B cell (primary cell): ENCODE data around the gene KDM3A. TPM values are rescaled to one million over a fixed set of nuclear protein-coding genes. Genes with fewer than 3 reads are reported as not detected.

ENCODE experiments used
- ATAC-seq: fragments of 200-7000 bp; cut with Tn5 transposase; one replicate; pipeline ENCODE4 v1.10.0; 2021; ENCODE audit warnings: low read depth, mild to moderate bottlenecking, moderate number of reproducible peaks, moderate library complexity
- CTCF ChIA-PET: fragments of 350-600 bp; sonication (Branson Sonifier 250); formaldehyde crosslinking; loops from one replicate; lab custom pipeline; 2021; ENCODE audit warnings: antibody characterized with exemption, inconsistent platforms; lab: Charles Lee
- POLR2A ChIA-PET: fragments of 350-600 bp; sonication (Branson Sonifier 250); formaldehyde crosslinking; loops from one replicate; lab custom pipeline; 2021; ENCODE audit warnings: antibody characterized with exemption; lab: Charles Lee
- DNase-seq: peaks from one replicate; pipeline ENCODE4 v3.0.0; 2013
- H2AFZ ChIP-seq: 2 replicates; pipeline ENCODE4 v1.6.1; 2012; ENCODE audit warnings: mild to moderate bottlenecking, low read depth, low read length; ENCODE audit not compliant: insufficient read depth, poor library complexity, severe bottlenecking
- H3K27ac ChIP-seq, 2 donors: 1 replicate in 1 of 2; 2 replicates in 1 of 2; pipeline ENCODE4 v1.5.1; 2012 to 2013; ENCODE audit warnings: low read length in 2 of 2, mild to moderate bottlenecking in 2 of 2, moderate library complexity in 1 of 2
- H3K27me3 ChIP-seq, 4 experiments: fragments of 200-600 bp in 1 of 4; sonication (generic) in 1 of 4; replicated peaks in 1 of 4; 1 replicate in 2 of 4; 2 replicates in 2 of 4; pipeline versions ENCODE4 v1.6.1 to v1.7.0; 2013 to 2016; ENCODE audit warnings: low read length in 3 of 4, mild to moderate bottlenecking in 2 of 4, mixed read lengths in 1 of 4, moderate library complexity in 1 of 4; ENCODE audit not compliant: insufficient read depth in 4 of 4, control insufficient read depth in 3 of 4; ENCODE audit errors: control extremely low read depth in 1 of 4
- H3K36me3 ChIP-seq, 2 experiments: replicated peaks in 1 of 2; 1 replicate in 1 of 2; 2 replicates in 1 of 2; pipeline versions ENCODE4 v1.6.1 to v1.7.1; 2013; ENCODE audit warnings: low read length in 1 of 2; ENCODE audit not compliant: insufficient read depth in 2 of 2, control insufficient read depth in 1 of 2; ENCODE audit errors: control extremely low read depth in 1 of 2, extremely low read depth in 1 of 2
- H3K4me1 ChIP-seq, 2 donors: fragments of 200-600 bp in 1 of 2; sonication (generic) in 1 of 2; 1 replicate in 1 of 2; 2 replicates in 1 of 2; pipeline versions ENCODE4 v1.5.1 to v1.6.1; 2013 to 2017; ENCODE audit warnings: low read length in 2 of 2; ENCODE audit not compliant: control insufficient read depth in 2 of 2, insufficient read depth in 2 of 2
- H3K4me2 ChIP-seq: replicated peaks from 2 replicates; pipeline ENCODE3; 2012; ENCODE audit warnings: mild to moderate bottlenecking, low read depth, low read length; ENCODE audit not compliant: poor library complexity, severe bottlenecking
- H3K4me3 ChIP-seq, 5 experiments: fragments of 200-600 bp in 1 of 5; sonication (generic) in 1 of 5; 1 replicate in 3 of 5; 2 replicates in 2 of 5; pipeline versions ENCODE4 v1.5.1 to v1.7.0; 2011 to 2016; ENCODE audit warnings: low read length in 4 of 5, mild to moderate bottlenecking in 4 of 5, low read depth in 2 of 5, control low read depth in 1 of 5, moderate library complexity in 1 of 5; ENCODE audit not compliant: insufficient read depth in 1 of 5; ENCODE audit errors: control extremely low read depth in 1 of 5, extremely low read depth in 1 of 5
- H3K79me2 ChIP-seq: fragments of 200-600 bp; sonication (generic); one replicate; pipeline ENCODE4 v1.6.0; 2016; ENCODE audit warnings: low read length; ENCODE audit not compliant: control insufficient read depth, insufficient read depth
- H3K9ac ChIP-seq: fragments of 200-600 bp; sonication (generic); 2 replicates; pipeline ENCODE4 v1.6.1; 2017; ENCODE audit warnings: mild to moderate bottlenecking, low read length, moderate library complexity
- H3K9me3 ChIP-seq, 3 donors: one replicate each; pipeline versions ENCODE4 v1.6.1 to v1.7.1; 2013; ENCODE audit warnings: low read length in 2 of 3; ENCODE audit not compliant: control insufficient read depth in 2 of 3, insufficient read depth in 1 of 3; ENCODE audit errors: control extremely low read depth in 1 of 3
- H4K20me1 ChIP-seq: 2 replicates; pipeline ENCODE4 v1.6.0; 2012; ENCODE audit warnings: mild to moderate bottlenecking, low read length; ENCODE audit not compliant: insufficient read depth, control insufficient read depth, poor library complexity, severe bottlenecking
- H3K27ac Mint-ChIP-seq: one replicate; pipeline ENCODE4 v1.8.0; 2021; ENCODE audit warnings: mixed read lengths
- H3K27me3 Mint-ChIP-seq: one replicate; pipeline ENCODE4 v1.8.0; 2021; ENCODE audit warnings: mixed read lengths
- H3K4me1 Mint-ChIP-seq: one replicate; pipeline ENCODE4 v1.8.0; 2021; ENCODE audit warnings: mixed read lengths
- H3K4me3 Mint-ChIP-seq: one replicate; pipeline ENCODE4 v1.8.0; 2021; ENCODE audit warnings: mixed read lengths
- H3K9me3 Mint-ChIP-seq: one replicate; pipeline ENCODE4 v1.8.0; 2022; ENCODE audit warnings: mixed read lengths; ENCODE audit not compliant: insufficient read depth
- EZH2 ChIP-seq: IDR thresholded peaks from 2 replicates; pipeline ENCODE4 v1.6.1; 2012; ENCODE audit warnings: borderline replicate concordance, low read depth, mild to moderate bottlenecking, moderate library complexity, low read length; ENCODE audit not compliant: insufficient read depth, poor library complexity, severe bottlenecking
- WGBS: methylation state at CpG from one replicate; pipeline ENCODE4 v1.1.5; 2013; ENCODE audit warnings: missing lambda C conversion rate; ENCODE audit not compliant: insufficient coverage; 5-methylcytosine and 5-hydroxymethylcytosine counted together
- intact Hi-C: fragments of 100-400 bp; cut with micrococcal nuclease; formaldehyde crosslinking; loops from one replicate; pipeline ENCODE4 v1.10.0; 2022
- polyA plus RNA-seq: library from polyadenylated mRNA; depleted of rRNA; stranded (reverse); fragments of >200 nt; gene quantifications from 2 replicates; pipeline ENCODE4 v1.2.3, GENCODE V29; 2012
- small RNA-seq: library from RNA; depleted of rRNA; stranded (forward); fragments of <200 nt; gene quantifications from one replicate; pipeline ENCODE3, GENCODE V24; 2012; ENCODE audit warnings: low replicate concordance, low read depth; ENCODE audit not compliant: insufficient read length
- total RNA-seq, 2 donors: library from RNA; stranded (reverse); fragments of 120-200 nt in 1 of 2; gene quantifications; 1 replicate in 1 of 2; 2 replicates in 1 of 2; pipeline versions ENCODE4 v1.2.3 to v1.2.4, GENCODE V29; 2013 to 2022
- TF ChIP-seq, protein P1 (sequence below): fragments of 200-600 bp; IDR thresholded peaks from one replicate; pipeline ENCODE4 v1.8.0; 2022; ENCODE audit warnings: antibody characterized with exemption, mild to moderate bottlenecking

Gene KDM3A
- total and polyA plus RNA-seq, 2 donors (not counting 1 experiment from before 2014, with no cell fraction given): 27.7 to 107 TPM

DNA sequence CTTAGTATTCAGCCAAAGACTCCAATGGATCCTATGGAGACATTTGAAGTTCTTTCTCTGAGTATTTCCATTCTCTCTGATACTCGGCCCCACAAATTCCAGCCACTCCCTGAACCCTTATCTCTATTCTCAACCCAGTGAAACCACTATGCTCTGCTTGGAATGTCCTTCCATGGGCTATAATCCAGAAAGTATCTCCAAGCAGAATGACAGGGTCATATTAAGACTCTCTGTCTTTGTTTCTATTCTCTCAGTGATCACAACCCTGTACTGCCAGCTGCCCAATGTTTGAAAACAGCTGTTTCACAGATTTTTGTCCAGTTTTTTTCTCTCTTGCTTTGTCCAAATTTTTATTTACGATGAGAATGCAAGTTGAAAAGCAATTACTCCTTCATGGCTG lies 100.2 kb downstream of the KDM3A start:
- Histone ChIP-seq H3K4me3 (no peak overlapping the region), H3K36me3 (peaks cover 0 to 7% of the 10 kb centered on the region in 2 experiments), H3K27me3 (no peaks in the 10 kb centered on the region), H3K4me1 (no peaks in the 10 kb centered on the region), H3K79me2 (peaks cover 6% of the 10 kb centered on the region), H2AFZ (no peak overlapping the region), H3K27ac (no peak overlapping the region), H4K20me1 (no peaks in the 10 kb centered on the region), H3K9ac (no peak overlapping the region), H3K9me3 (peaks cover 0 to 12% (median 0%) of the 10 kb centered on the region in 3 donors), H3K4me2 (no peak overlapping the region)
- TF ChIP-seq, protein P1, sequence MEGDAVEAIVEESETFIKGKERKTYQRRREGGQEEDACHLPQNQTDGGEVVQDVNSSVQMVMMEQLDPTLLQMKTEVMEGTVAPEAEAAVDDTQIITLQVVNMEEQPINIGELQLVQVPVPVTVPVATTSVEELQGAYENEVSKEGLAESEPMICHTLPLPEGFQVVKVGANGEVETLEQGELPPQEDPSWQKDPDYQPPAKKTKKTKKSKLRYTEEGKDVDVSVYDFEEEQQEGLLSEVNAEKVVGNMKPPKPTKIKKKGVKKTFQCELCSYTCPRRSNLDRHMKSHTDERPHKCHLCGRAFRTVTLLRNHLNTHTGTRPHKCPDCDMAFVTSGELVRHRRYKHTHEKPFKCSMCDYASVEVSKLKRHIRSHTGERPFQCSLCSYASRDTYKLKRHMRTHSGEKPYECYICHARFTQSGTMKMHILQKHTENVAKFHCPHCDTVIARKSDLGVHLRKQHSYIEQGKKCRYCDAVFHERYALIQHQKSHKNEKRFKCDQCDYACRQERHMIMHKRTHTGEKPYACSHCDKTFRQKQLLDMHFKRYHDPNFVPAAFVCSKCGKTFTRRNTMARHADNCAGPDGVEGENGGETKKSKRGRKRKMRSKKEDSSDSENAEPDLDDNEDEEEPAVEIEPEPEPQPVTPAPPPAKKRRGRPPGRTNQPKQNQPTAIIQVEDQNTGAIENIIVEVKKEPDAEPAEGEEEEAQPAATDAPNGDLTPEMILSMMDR: no peak
- no peak for TF ChIP-seq EZH2
- Mint-ChIP-seq H3K27me3 (no peaks in the 10 kb centered on the region), H3K27ac (no peak overlapping the region), H3K9me3 (no peaks in the 10 kb centered on the region), H3K4me1 (peaks cover 2% of the 10 kb centered on the region), H3K4me3 (no peak overlapping the region)
- ATAC-seq (no peak), DNase-seq (no peak)
- CTCF ChIA-PET: no interaction called here
- intact Hi-C loops: no loop called here
- POLR2A ChIA-PET: no interaction called here
- 100% methylated on average over 1 of the region's 2 CpGs for WGBS

Small RNAs within 50 kb of the gene (small RNA-seq; reads per million reads assigned to genes)
- gene RNU6-640P: not detected

Other genes with a start within 250 kb of the KDM3A start
- gene IMMT, start 245.9 kb upstream of the KDM3A start, total RNA-seq: 63.5 and 66.0 TPM in 2 replicates
- gene IMMT, start 245.9 kb upstream of the KDM3A start, polyA plus RNA-seq: 22.9 and 23.5 TPM in 2 replicates
- 21.7 and 22.8 TPM in 2 replicates for gene MRPL35, start 241.9 kb upstream of the KDM3A start, total RNA-seq
- gene MRPL35, start 241.9 kb upstream of the KDM3A start, polyA plus RNA-seq: 9.6 and 13.4 TPM in 2 replicates
- gene REEP1, start 103.7 kb upstream of the KDM3A start, total RNA-seq: not detected in 2 replicates
- not detected in 2 replicates for gene REEP1, start 103.7 kb upstream of the KDM3A start, polyA plus RNA-seq
- gene CHMP3, start 122.1 kb downstream of the KDM3A start, total RNA-seq: 61.4 and 72.5 TPM in 2 replicates
- gene CHMP3, start 122.1 kb downstream of the KDM3A start, polyA plus RNA-seq: 17.5 and 26.4 TPM in 2 replicates
- 36.1 and 37.2 TPM in 2 replicates for gene RNF103, start 182.5 kb downstream of the KDM3A start, total RNA-seq
- gene RNF103, start 182.5 kb downstream of the KDM3A start, polyA plus RNA-seq: 23.7 and 63.5 TPM in 2 replicates